ENCODE data around the gene SYPL1.

The SYPL1 gene

GRCh38 chr7:106095634-106096033 is 16.5 kb downstream of the SYPL1 start:
- in situ Hi-C loops (cut with MboI; ENCODE audit: low sequenced_read_pairs) = no loop called here

- in situ Hi-C loops (cut with MboI; ENCODE audit: low sequenced_read_pairs) = no loop called here
Observed at GRCh38 chr7:106094780-106095179, 17.3 kb downstream of the SYPL1 start.

- in situ Hi-C loops (cut with MboI; ENCODE audit: low sequenced_read_pairs) = no loop called here
Observed at GRCh38 chr7:106092204-106092603, 19.9 kb downstream of the SYPL1 start.

GRCh38 chr7:106089647-106090046 is 22.5 kb downstream of the SYPL1 start:
- in situ Hi-C loops (cut with MboI; ENCODE audit: low sequenced_read_pairs) = no loop called here

- in situ Hi-C loops (cut with MboI; ENCODE audit: low sequenced_read_pairs) = no loop called here
Observed at GRCh38 chr7:106088014-106088413, 24.1 kb downstream of the SYPL1 start.

- in situ Hi-C loops (cut with MboI; ENCODE audit: low sequenced_read_pairs) = no loop called here
Observed at GRCh38 chr7:106086062-106086461, 26.1 kb downstream of the SYPL1 start.

- in situ Hi-C loops (cut with MboI; ENCODE audit: low sequenced_read_pairs) = no loop called here
Observed at GRCh38 chr7:106085015-106085414, 27.1 kb downstream of the SYPL1 start.

GRCh38 chr7:106083717-106084116 is 28.4 kb downstream of the SYPL1 start:
- in situ Hi-C loops (cut with MboI; ENCODE audit: low sequenced_read_pairs) = no loop called here

- in situ Hi-C loops (cut with MboI; ENCODE audit: low sequenced_read_pairs) = no loop called here
Observed at GRCh38 chr7:106082087-106082854, 29.8 kb downstream of the SYPL1 start.

- in situ Hi-C loops (cut with MboI; ENCODE audit: low sequenced_read_pairs) = no loop called here
Observed at GRCh38 chr7:106080300-106080987, 31.7 kb downstream of the SYPL1 start.

GRCh38 chr7:106076537-106076936 is 35.6 kb downstream of the SYPL1 start:
- in situ Hi-C loops (cut with MboI; ENCODE audit: low sequenced_read_pairs) = no loop called here

- in situ Hi-C loops (cut with MboI; ENCODE audit: low sequenced_read_pairs) = no loop called here
Observed at GRCh38 chr7:106075937-106076336, 36.2 kb downstream of the SYPL1 start.

GRCh38 chr7:106074257-106074656 is 37.9 kb downstream of the SYPL1 start:
- in situ Hi-C loops (cut with MboI; ENCODE audit: low sequenced_read_pairs) = no loop called here

GRCh38 chr7:106073701-106074100 is 38.4 kb downstream of the SYPL1 start:
- in situ Hi-C loops (cut with MboI; ENCODE audit: low sequenced_read_pairs) = no loop called here

- in situ Hi-C loops (cut with MboI; ENCODE audit: low sequenced_read_pairs) = no loop called here
Observed at GRCh38 chr7:106072715-106073091, 39.4 kb downstream of the SYPL1 start.

- in situ Hi-C loops (cut with MboI; ENCODE audit: low sequenced_read_pairs) = no loop called here
Observed at GRCh38 chr7:106071999-106072714, 40.0 kb downstream of the SYPL1 start.

GRCh38 chr7:106071356-106071998 is 40.6 kb downstream of the SYPL1 start:
- in situ Hi-C loops (cut with MboI; ENCODE audit: low sequenced_read_pairs) = no loop called here

- in situ Hi-C loops (cut with MboI; ENCODE audit: low sequenced_read_pairs) = no loop called here
Observed at GRCh38 chr7:106070567-106071254, 41.4 kb downstream of the SYPL1 start.

- in situ Hi-C loops (cut with MboI; ENCODE audit: low sequenced_read_pairs) = no loop called here
Observed at GRCh38 chr7:106070201-106070551, 41.9 kb downstream of the SYPL1 start.

- in situ Hi-C loops (cut with MboI; ENCODE audit: low sequenced_read_pairs) = no loop called here
Observed at GRCh38 chr7:106069471-106070200, 42.5 kb downstream of the SYPL1 start.

Measured in hTERT RPE-1 (cell line).